Measurements from ENCODE around the gene MSI2.

The MSI2 gene

GRCh38 chr17:57507828-57508227, 251.5 kb downstream of the MSI2 start:
- H3K4me3 ChIP-seq (ENCODE audit: low read length, poor library complexity, severe bottlenecking), result no peak overlapping the region
- no peak overlapping the region for H2AFZ ChIP-seq (ENCODE audit: low read length)
- peaks cover 38% of the 10 kb centered on the region for H3K4me1 ChIP-seq (ENCODE audit: insufficient read depth, low read length, poor library complexity, severe bottlenecking)
- H4K20me1 ChIP-seq (ENCODE audit: insufficient read depth, low read length, poor library complexity, severe bottlenecking), result peaks cover 28% of the 10 kb centered on the region
- no peaks in the 10 kb centered on the region for H3F3A ChIP-seq (ENCODE audit: low read depth)
- TF ChIP-seq EZH2phosphoT487 (IDR thresholded peaks at IDR 0.05; ENCODE audit: borderline replicate concordance), result no peak
- TF ChIP-seq, protein P1, sequence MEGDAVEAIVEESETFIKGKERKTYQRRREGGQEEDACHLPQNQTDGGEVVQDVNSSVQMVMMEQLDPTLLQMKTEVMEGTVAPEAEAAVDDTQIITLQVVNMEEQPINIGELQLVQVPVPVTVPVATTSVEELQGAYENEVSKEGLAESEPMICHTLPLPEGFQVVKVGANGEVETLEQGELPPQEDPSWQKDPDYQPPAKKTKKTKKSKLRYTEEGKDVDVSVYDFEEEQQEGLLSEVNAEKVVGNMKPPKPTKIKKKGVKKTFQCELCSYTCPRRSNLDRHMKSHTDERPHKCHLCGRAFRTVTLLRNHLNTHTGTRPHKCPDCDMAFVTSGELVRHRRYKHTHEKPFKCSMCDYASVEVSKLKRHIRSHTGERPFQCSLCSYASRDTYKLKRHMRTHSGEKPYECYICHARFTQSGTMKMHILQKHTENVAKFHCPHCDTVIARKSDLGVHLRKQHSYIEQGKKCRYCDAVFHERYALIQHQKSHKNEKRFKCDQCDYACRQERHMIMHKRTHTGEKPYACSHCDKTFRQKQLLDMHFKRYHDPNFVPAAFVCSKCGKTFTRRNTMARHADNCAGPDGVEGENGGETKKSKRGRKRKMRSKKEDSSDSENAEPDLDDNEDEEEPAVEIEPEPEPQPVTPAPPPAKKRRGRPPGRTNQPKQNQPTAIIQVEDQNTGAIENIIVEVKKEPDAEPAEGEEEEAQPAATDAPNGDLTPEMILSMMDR (conservative IDR thresholded peaks at IDR 0.05; ENCODE audit: low read length), result no peak
- no peaks in the 10 kb centered on the region for H3K9me3 ChIP-seq (ENCODE audit: insufficient read depth, low read depth, low read length)
- H3K4me2 ChIP-seq (ENCODE audit: low read depth, low read length, poor library complexity, severe bottlenecking), result no peak overlapping the region
- peaks cover 100% of the 10 kb centered on the region for H3K79me2 ChIP-seq (ENCODE audit: insufficient read depth, low read length)
- H3K9me2 ChIP-seq (replicated peaks; ENCODE audit: low read depth, low read length), result no peaks in the 10 kb centered on the region
- peaks cover 43% of the 10 kb centered on the region; the same call in 1 of the 2 replicates for H3K36me3 ChIP-seq (ENCODE audit: insufficient read depth, low read length)
- H3K9ac ChIP-seq (ENCODE audit: low read depth, low read length, poor library complexity, severe bottlenecking), result no peak overlapping the region
- H3K27me3 ChIP-seq (ENCODE audit: insufficient read depth, low read length, poor library complexity, severe bottlenecking), result no peaks in the 10 kb centered on the region

DNA sequence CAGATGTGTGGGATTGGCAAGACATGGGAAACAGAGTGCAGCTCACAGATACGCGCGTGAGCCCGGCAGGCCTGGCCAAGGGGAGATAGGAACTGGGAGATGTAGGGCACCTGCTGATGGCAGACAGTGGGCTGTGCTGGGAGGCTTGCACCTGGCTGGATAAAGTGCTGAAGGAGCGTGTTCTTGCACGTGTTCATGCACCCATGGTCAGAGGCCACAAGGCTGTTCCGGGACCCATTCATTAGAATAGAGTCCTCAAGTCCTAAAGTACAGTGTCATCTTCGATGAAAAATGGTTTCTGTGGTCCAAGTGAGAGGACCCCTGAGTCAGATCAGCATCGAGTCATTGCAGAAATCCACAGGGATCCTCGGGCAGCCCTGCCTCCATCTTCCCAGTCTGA, 252.3 kb downstream of the MSI2 start:
- H3K4me2 ChIP-seq (ENCODE audit: low read depth, low read length, poor library complexity, severe bottlenecking), result no peak overlapping the region
- no peak for TF ChIP-seq EZH2phosphoT487 (IDR thresholded peaks at IDR 0.05; ENCODE audit: borderline replicate concordance)
- TF ChIP-seq, protein P1 (conservative IDR thresholded peaks at IDR 0.05; ENCODE audit: low read length), result no peak

GRCh38 chr17:57511475-57512123, 255.3 kb downstream of the MSI2 start:
- TF ChIP-seq, protein P1 (conservative IDR thresholded peaks at IDR 0.05; ENCODE audit: low read length), result no peak
- TF ChIP-seq EZH2phosphoT487 (IDR thresholded peaks at IDR 0.05; ENCODE audit: borderline replicate concordance), result no peak
- Histone ChIP-seq H3K4me3 (ENCODE audit: low read length, poor library complexity, severe bottlenecking) (no peak overlapping the region), H3K27me3 (ENCODE audit: insufficient read depth, low read length, poor library complexity, severe bottlenecking) (no peaks in the 10 kb centered on the region), H3K9me2 (replicated peaks; ENCODE audit: low read depth, low read length) (no peaks in the 10 kb centered on the region), H3F3A (ENCODE audit: low read depth) (no peaks in the 10 kb centered on the region), H2AFZ (ENCODE audit: low read length) (no peak overlapping the region), H3K9ac (ENCODE audit: low read depth, low read length, poor library complexity, severe bottlenecking) (no peak overlapping the region), H3K4me1 (ENCODE audit: insufficient read depth, low read length, poor library complexity, severe bottlenecking) (peaks cover 43% of the 10 kb centered on the region), H3K79me2 (ENCODE audit: insufficient read depth, low read length) (peaks cover 97% of the 10 kb centered on the region), H3K36me3 (ENCODE audit: insufficient read depth, low read length) (peaks cover 54% of the 10 kb centered on the region; the same call in 1 of the 2 replicates), H3K4me2 (ENCODE audit: low read depth, low read length, poor library complexity, severe bottlenecking) (no peak overlapping the region), H4K20me1 (ENCODE audit: insufficient read depth, low read length, poor library complexity, severe bottlenecking) (peaks cover 19% of the 10 kb centered on the region), H3K9me3 (ENCODE audit: insufficient read depth, low read depth, low read length) (no peaks in the 10 kb centered on the region)

More for the DNA sequence above, 252.3 kb downstream of the MSI2 start:
- Histone ChIP-seq H3K4me1 (ENCODE audit: insufficient read depth, low read length, poor library complexity, severe bottlenecking) (peaks cover 44% of the 10 kb centered on the region), H3K36me3 (ENCODE audit: insufficient read depth, low read length) (peaks cover 47% of the 10 kb centered on the region; the same call in 1 of the 2 replicates), H2AFZ (ENCODE audit: low read length) (no peak overlapping the region), H3K9ac (ENCODE audit: low read depth, low read length, poor library complexity, severe bottlenecking) (no peak overlapping the region), H3K4me3 (ENCODE audit: low read length, poor library complexity, severe bottlenecking) (no peak overlapping the region), H3K9me3 (ENCODE audit: insufficient read depth, low read depth, low read length) (no peaks in the 10 kb centered on the region), H3F3A (ENCODE audit: low read depth) (no peaks in the 10 kb centered on the region), H4K20me1 (ENCODE audit: insufficient read depth, low read length, poor library complexity, severe bottlenecking) (peaks cover 26% of the 10 kb centered on the region), H3K79me2 (ENCODE audit: insufficient read depth, low read length) (peaks cover 100% of the 10 kb centered on the region), H3K9me2 (replicated peaks; ENCODE audit: low read depth, low read length) (no peaks in the 10 kb centered on the region), H3K27me3 (ENCODE audit: insufficient read depth, low read length, poor library complexity, severe bottlenecking) (no peaks in the 10 kb centered on the region)
